ENCODE data around the gene YKT6. TPM values are rescaled to one million over a fixed set of nuclear protein-coding genes. Genes with fewer than 3 reads are reported as not detected.

The YKT6 gene
- total RNA-seq, 1 donor from 2014 or later, result 131 TPM

GRCh38 chr7:44232901-44233715, 32.3 kb downstream of the YKT6 start:
- no peaks in the 10 kb centered on the region for H3K36me3 Mint-ChIP-seq (ENCODE audit: low read depth)
- TF ChIP-seq, protein P1, sequence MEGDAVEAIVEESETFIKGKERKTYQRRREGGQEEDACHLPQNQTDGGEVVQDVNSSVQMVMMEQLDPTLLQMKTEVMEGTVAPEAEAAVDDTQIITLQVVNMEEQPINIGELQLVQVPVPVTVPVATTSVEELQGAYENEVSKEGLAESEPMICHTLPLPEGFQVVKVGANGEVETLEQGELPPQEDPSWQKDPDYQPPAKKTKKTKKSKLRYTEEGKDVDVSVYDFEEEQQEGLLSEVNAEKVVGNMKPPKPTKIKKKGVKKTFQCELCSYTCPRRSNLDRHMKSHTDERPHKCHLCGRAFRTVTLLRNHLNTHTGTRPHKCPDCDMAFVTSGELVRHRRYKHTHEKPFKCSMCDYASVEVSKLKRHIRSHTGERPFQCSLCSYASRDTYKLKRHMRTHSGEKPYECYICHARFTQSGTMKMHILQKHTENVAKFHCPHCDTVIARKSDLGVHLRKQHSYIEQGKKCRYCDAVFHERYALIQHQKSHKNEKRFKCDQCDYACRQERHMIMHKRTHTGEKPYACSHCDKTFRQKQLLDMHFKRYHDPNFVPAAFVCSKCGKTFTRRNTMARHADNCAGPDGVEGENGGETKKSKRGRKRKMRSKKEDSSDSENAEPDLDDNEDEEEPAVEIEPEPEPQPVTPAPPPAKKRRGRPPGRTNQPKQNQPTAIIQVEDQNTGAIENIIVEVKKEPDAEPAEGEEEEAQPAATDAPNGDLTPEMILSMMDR (IDR thresholded peaks at IDR 0.05), result no peak
- no peak overlapping the region for H3K4me3 Mint-ChIP-seq (ENCODE audit: unreplicated experiment)
- no peak overlapping the region for H3K27ac Mint-ChIP-seq (ENCODE audit: unreplicated experiment)
- no peaks in the 10 kb centered on the region for H3K9me3 Mint-ChIP-seq (ENCODE audit: low read depth)
- H3K27me3 Mint-ChIP-seq (ENCODE audit: low read depth), result no peaks in the 10 kb centered on the region
- H3K4me1 Mint-ChIP-seq (ENCODE audit: low read depth), result no peaks in the 10 kb centered on the region
- DNase-seq (ENCODE audit: low spot score), result no peak

- Mint-ChIP-seq H3K9me3 (ENCODE audit: low read depth) (no peaks in the 10 kb centered on the region), H3K27me3 (ENCODE audit: low read depth) (no peaks in the 10 kb centered on the region), H3K36me3 (ENCODE audit: low read depth) (no peaks in the 10 kb centered on the region), H3K27ac (ENCODE audit: unreplicated experiment) (no peak overlapping the region), H3K4me1 (ENCODE audit: low read depth) (no peaks in the 10 kb centered on the region), H3K4me3 (ENCODE audit: unreplicated experiment) (no peak overlapping the region)
- TF ChIP-seq, protein P1 (IDR thresholded peaks at IDR 0.05), result no peak
- DNase-seq (ENCODE audit: low spot score), result no peak
These were observed 34.3 kb downstream of the YKT6 start for GRCh38 chr7:44235066-44235465.

GRCh38 chr7:44235582-44236332, 35.0 kb downstream of the YKT6 start:
- no peak overlapping the region for H3K27ac Mint-ChIP-seq (ENCODE audit: unreplicated experiment)

GRCh38 chr7:44236333-44236728, 35.6 kb downstream of the YKT6 start:
- H3K4me3 Mint-ChIP-seq (ENCODE audit: unreplicated experiment), result no peak overlapping the region
- TF ChIP-seq, protein P1 (IDR thresholded peaks at IDR 0.05), result no peak
- no peaks in the 10 kb centered on the region for H3K36me3 Mint-ChIP-seq (ENCODE audit: low read depth)
- H3K27me3 Mint-ChIP-seq (ENCODE audit: low read depth), result no peaks in the 10 kb centered on the region
- no peak for DNase-seq (ENCODE audit: low spot score)
- no peaks in the 10 kb centered on the region for H3K4me1 Mint-ChIP-seq (ENCODE audit: low read depth)
- no peaks in the 10 kb centered on the region for H3K9me3 Mint-ChIP-seq (ENCODE audit: low read depth)
- H3K27ac Mint-ChIP-seq (ENCODE audit: unreplicated experiment), result no peak overlapping the region

More at GRCh38 chr7:44235582-44236332, 35.0 kb downstream of the YKT6 start:
- H3K27me3 Mint-ChIP-seq (ENCODE audit: low read depth), result no peaks in the 10 kb centered on the region
- H3K4me3 Mint-ChIP-seq (ENCODE audit: unreplicated experiment), result no peak overlapping the region
- no peak for DNase-seq (ENCODE audit: low spot score)
- H3K9me3 Mint-ChIP-seq (ENCODE audit: low read depth), result no peaks in the 10 kb centered on the region
- H3K36me3 Mint-ChIP-seq (ENCODE audit: low read depth), result no peaks in the 10 kb centered on the region
- no peaks in the 10 kb centered on the region for H3K4me1 Mint-ChIP-seq (ENCODE audit: low read depth)
- TF ChIP-seq, protein P1 (IDR thresholded peaks at IDR 0.05), result no peak

GRCh38 chr7:44237696-44238095, 36.9 kb downstream of the YKT6 start:
- Mint-ChIP-seq H3K36me3 (ENCODE audit: low read depth) (no peaks in the 10 kb centered on the region), H3K27me3 (ENCODE audit: low read depth) (no peaks in the 10 kb centered on the region), H3K4me1 (ENCODE audit: low read depth) (no peaks in the 10 kb centered on the region), H3K9me3 (ENCODE audit: low read depth) (no peaks in the 10 kb centered on the region), H3K27ac (ENCODE audit: unreplicated experiment) (no peak overlapping the region), H3K4me3 (ENCODE audit: unreplicated experiment) (no peak overlapping the region)
- no peak for DNase-seq (ENCODE audit: low spot score)
- TF ChIP-seq, protein P1 (IDR thresholded peaks at IDR 0.05), result no peak
